ENCODE data around the gene PLAAT2.
"Not testable (repeated sequence)": the region's sequence is repeated elsewhere in the genome, so short reads cannot be mapped to it uniquely, and the experiment has no call there.

PLAAT2 gene

GRCh38 chr11:63528729-63529278 lies 34.4 kb downstream of the PLAAT2 start:
- DNase-seq; intact Hi-C loops (cut with DNase I): not testable (repeated sequence)

GRCh38 chr11:63528156-63528555 lies 35.0 kb downstream of the PLAAT2 start:
- DNase-seq; intact Hi-C loops (cut with DNase I): not testable (repeated sequence)

GRCh38 chr11:63527667-63528066 lies 35.5 kb downstream of the PLAAT2 start:
- DNase-seq: no peak
- intact Hi-C loops (cut with DNase I): no loop called here

- DNase-seq: no peak
- intact Hi-C loops (cut with DNase I): no loop called here
Measured at GRCh38 chr11:63523151-63523550, 40.0 kb downstream of the PLAAT2 start.

GRCh38 chr11:63521896-63522295 lies 41.3 kb downstream of the PLAAT2 start:
- intact Hi-C loops (cut with DNase I): no loop called here
- DNase-seq: no peak

GRCh38 chr11:63520606-63521170 lies 42.5 kb downstream of the PLAAT2 start:
- DNase-seq: no peak
- intact Hi-C loops (cut with DNase I): no loop called here

- DNase-seq: no peak
- intact Hi-C loops (cut with DNase I): loop anchor here (10.0 kb wide), 1 partner anchor 86 kb away; no protein-coding TSS in a partner anchor
Measured at GRCh38 chr11:63518548-63518947, 44.6 kb downstream of the PLAAT2 start.

- DNase-seq: no peak
- intact Hi-C loops (cut with DNase I): loop anchor here (10.0 kb wide), 1 partner anchor 88 kb away; no protein-coding TSS in a partner anchor
Measured at GRCh38 chr11:63517156-63517555, 46.0 kb downstream of the PLAAT2 start.

GRCh38 chr11:63516109-63516508 lies 47.1 kb downstream of the PLAAT2 start:
- intact Hi-C loops (cut with DNase I): loop anchor here (10.0 kb wide), 1 partner anchor 89 kb away; no protein-coding TSS in a partner anchor
- peak in 1 of 10 donors; percentile 80 for DNase-seq

GRCh38 chr11:63512816-63513215 lies 50.4 kb downstream of the PLAAT2 start:
- intact Hi-C loops (cut with DNase I): loop anchor here (10.0 kb wide), 1 partner anchor 92 kb away; no protein-coding TSS in a partner anchor
- DNase-seq: no peak

- DNase-seq: peak in 3 of 10 donors; percentile 25 to 82 (median 51)
- intact Hi-C loops (cut with DNase I): loop anchor here (10.0 kb wide), 1 partner anchor 94 kb away; no protein-coding TSS in a partner anchor
Measured at GRCh38 chr11:63511048-63511748, 52.0 kb downstream of the PLAAT2 start.

GRCh38 chr11:63510360-63511047 lies 52.7 kb downstream of the PLAAT2 start:
- DNase-seq: peak; percentile 76 to 97 (median 86)
- intact Hi-C loops (cut with DNase I): loop anchor here (10.0 kb wide), 1 partner anchor 94 kb away; no protein-coding TSS in a partner anchor

- peak in 1 of 10 donors; percentile 67 for DNase-seq
- intact Hi-C loops (cut with DNase I): loop anchor here (1.0 kb wide), 1 partner anchor 29 kb away; no protein-coding TSS in a partner anchor
Measured at GRCh38 chr11:63508745-63509144, 54.4 kb downstream of the PLAAT2 start.

- intact Hi-C loops (cut with DNase I): loop anchor here (1.0 kb wide), 1 partner anchor 29 kb away; no protein-coding TSS in a partner anchor
- DNase-seq: peak in 8 of 10 donors; percentile 65 to 96 (median 76)
Measured at GRCh38 chr11:63508009-63508408, 55.2 kb downstream of the PLAAT2 start.

- intact Hi-C loops (cut with DNase I): no loop called here
- no peak for DNase-seq
Measured at GRCh38 chr11:63507511-63507910, 55.7 kb downstream of the PLAAT2 start.

GRCh38 chr11:63506876-63507275 lies 56.3 kb downstream of the PLAAT2 start:
- intact Hi-C loops (cut with DNase I): no loop called here
- DNase-seq: no peak

GRCh38 chr11:63505857-63506528 lies 57.2 kb downstream of the PLAAT2 start, which contains the start of gene LGALS12:
TSS of gene LGALS12 (plus strand) at chr11:63506084. CDS start at chr11:63506459, 375 bp downstream.
- intact Hi-C loops (cut with DNase I): no loop called here

GRCh38 chr11:63504933-63505586 lies 58.1 kb downstream of the PLAAT2 start:
- peak in 5 of 10 donors; percentile 29 to 86 (median 59) for DNase-seq
- intact Hi-C loops (cut with DNase I): no loop called here

More at GRCh38 chr11:63505857-63506528, 57.2 kb downstream of the PLAAT2 start, which contains the start of gene LGALS12:
- no peak for DNase-seq

GRCh38 chr11:63504054-63504453 lies 59.1 kb downstream of the PLAAT2 start:
- no peak for DNase-seq
- intact Hi-C loops (cut with DNase I): no loop called here

All from posterior cingulate gyrus (tissue), 11 donors.